ENCODE data around the gene TBX6.

GRCh38 chr16:30083216-30084055, 8.3 kb downstream of the TBX6 start:
- no peak for TF ChIP-seq CTCF (IDR thresholded peaks at IDR 0.05)
- no peak for TF ChIP-seq ZFX (IDR thresholded peaks at IDR 0.05; ENCODE audit: borderline replicate concordance)

Data from 22Rv1 (cell line).